PC-3 (cell line): ENCODE results near the gene TFEB. TPM values are rescaled to one million over a fixed set of nuclear protein-coding genes. Genes with fewer than 3 reads are reported as not detected.

Source experiments
- ATAC-seq: fragments of 200-7000 bp; cut with Tn5 transposase; 2 replicates; pipeline ENCODE4 v1.9.1; 2020; ENCODE audit warnings: mild to moderate bottlenecking, moderate library complexity
- BruUV-seq: library from RNA; stranded (reverse); fragments of 400-500 nt; replicated peaks from 2 replicates; lab custom pipeline; 2021; lab: Mats Ljungman, UMichigan
- CTCF ChIA-PET: fragments of 300-600 bp; sonication (Branson Sonifier 250); formaldehyde crosslinking; loops from one replicate; lab custom pipeline; 2022; ENCODE audit warnings: antibody characterized with exemption; lab: Charles Lee
- POLR2A ChIA-PET: fragments of 300-600 bp; sonication (Branson Sonifier 250); formaldehyde crosslinking; loops from one replicate; lab custom pipeline; 2022; ENCODE audit warnings: antibody characterized with exemption; ENCODE audit not compliant: unreplicated experiment; lab: Charles Lee
- DNase-seq: peaks from one replicate; pipeline ENCODE4 v3.0.0-alpha.2; 2015
- H2AFZ ChIP-seq: fragments of 300-600 bp; sonication (generic); 2 replicates; pipeline ENCODE4 v1.6.0; 2016; ENCODE audit warnings: antibody characterized with exemption, low read length
- H3F3A ChIP-seq: fragments of 300-600 bp; sonication (generic); one replicate; pipeline ENCODE4 v1.6.0; 2017; ENCODE audit warnings: antibody characterized with exemption, low read length, control low read depth, mild to moderate bottlenecking; ENCODE audit not compliant: unreplicated experiment
- H3K27ac ChIP-seq: fragments of 300-600 bp; sonication (generic); 2 replicates; pipeline ENCODE4 v1.5.1; 2016; ENCODE audit warnings: mild to moderate bottlenecking, low read length
- H3K27me3 ChIP-seq: fragments of 300-600 bp; sonication (generic); 2 replicates; pipeline ENCODE4 v1.6.1; 2016; ENCODE audit warnings: low read length, mixed read lengths
- H3K36me3 ChIP-seq: fragments of 300-600 bp; sonication (generic); 2 replicates; pipeline ENCODE4 v1.6.1; 2016; ENCODE audit warnings: low read depth, mixed run types, low read length, mixed read lengths
- H3K4me1 ChIP-seq: fragments of 300-600 bp; sonication (generic); 2 replicates; pipeline ENCODE4 v1.5.1; 2016; ENCODE audit warnings: low read length; ENCODE audit not compliant: insufficient read depth
- H3K4me2 ChIP-seq: fragments of 300-600 bp; sonication (generic); 2 replicates; pipeline ENCODE4 v1.6.0; 2016; ENCODE audit warnings: low read length
- H3K4me3 ChIP-seq: fragments of 300-600 bp; sonication (generic); 2 replicates; pipeline ENCODE4 v1.5.1; 2016; ENCODE audit warnings: mild to moderate bottlenecking, low read length, mixed read lengths
- H3K79me2 ChIP-seq: fragments of 300-600 bp; sonication (generic); 2 replicates; pipeline ENCODE4 v1.6.1; 2017; ENCODE audit warnings: low read length, mixed read lengths
- H3K9ac ChIP-seq: fragments of 300-600 bp; sonication (generic); 2 replicates; pipeline ENCODE4 v1.6.0; 2016; ENCODE audit warnings: mild to moderate bottlenecking, low read length
- H3K9me2 ChIP-seq: fragments of 300-600 bp; sonication (generic); replicated peaks from 2 replicates; pipeline ENCODE4 v1.6.1; 2016; ENCODE audit warnings: mixed run types, low read length, mixed read lengths
- H3K9me3 ChIP-seq: fragments of 300-600 bp; sonication (generic); 2 replicates; pipeline ENCODE4 v1.6.1; 2016; ENCODE audit warnings: low read length, mixed read lengths
- H4K20me1 ChIP-seq: fragments of 300-600 bp; sonication (generic); 2 replicates; pipeline ENCODE4 v1.6.1; 2016; ENCODE audit warnings: low read length, mixed read lengths
- EZH2 ChIP-seq: fragments of 300-600 bp; sonication (generic); IDR thresholded peaks from one replicate; pipeline ENCODE4 v1.6.1; 2017; ENCODE audit warnings: antibody characterized with exemption, mild to moderate bottlenecking, low read length; ENCODE audit not compliant: unreplicated experiment
- EZH2phosphoT487 ChIP-seq: fragments of 300-600 bp; sonication (generic); IDR thresholded peaks from 2 replicates; pipeline ENCODE4 v1.6.1; 2018; ENCODE audit warnings: mild to moderate bottlenecking, antibody characterized with exemption, low read length, borderline replicate concordance
- intact Hi-C: fragments of 100-400 bp; cut with micrococcal nuclease; formaldehyde crosslinking; loops from 2 replicates; pipeline ENCODE4 v1.9.0; 2023
- total RNA-seq: library from RNA; depleted of rRNA; stranded (reverse); fragments of >200 nt; gene quantifications from 2 replicates; pipeline ENCODE4 v1.2.3, GENCODE V29; 2014
- TF ChIP-seq, protein P1 (sequence below): fragments of 300-600 bp; sonication (generic); conservative IDR thresholded peaks from 2 replicates; pipeline ENCODE4 v1.5.1; 2017; ENCODE audit warnings: antibody characterized with exemption, low read depth, mild to moderate bottlenecking, low read length

The TFEB gene
- total RNA-seq, 1 experiment from 2014 or later = 4.2 TPM

DNA sequence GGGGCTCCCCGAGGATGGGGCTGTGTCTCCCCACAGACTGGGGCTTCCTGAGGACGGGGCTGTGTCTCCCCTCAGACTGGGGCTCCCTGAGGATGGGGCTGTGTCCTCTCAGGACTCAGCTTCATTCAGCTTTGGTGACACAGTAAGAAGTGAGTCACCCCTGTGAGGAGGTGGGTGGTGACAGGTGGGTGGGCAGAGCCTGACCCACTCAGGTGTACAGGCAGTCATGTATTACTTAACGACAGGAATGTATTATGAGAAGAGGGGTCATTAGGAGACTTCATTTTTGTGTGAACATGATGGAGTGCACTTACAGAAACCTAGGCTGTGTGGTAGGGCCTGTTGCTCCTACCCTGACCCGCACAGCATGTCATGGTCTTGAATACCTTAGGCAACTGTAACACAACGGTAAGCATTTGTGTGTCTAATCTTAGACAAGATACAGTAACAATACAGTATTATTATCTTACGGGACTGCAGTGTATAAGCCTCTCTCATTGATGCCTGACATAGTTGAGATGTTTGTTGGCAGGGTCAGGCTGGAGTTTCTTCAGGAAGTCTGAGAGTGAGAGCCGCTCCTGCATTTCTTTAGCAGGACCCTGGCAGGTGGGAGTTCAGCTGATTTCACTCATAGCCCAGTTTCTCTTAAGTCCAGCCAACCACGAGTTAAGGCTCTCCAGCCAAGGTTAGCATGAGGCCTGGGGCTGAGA lies 22.7 kb upstream of the TFEB start:
- TF ChIP-seq EZH2 (no peak), EZH2phosphoT487 (no peak)
- TF ChIP-seq, protein P1, sequence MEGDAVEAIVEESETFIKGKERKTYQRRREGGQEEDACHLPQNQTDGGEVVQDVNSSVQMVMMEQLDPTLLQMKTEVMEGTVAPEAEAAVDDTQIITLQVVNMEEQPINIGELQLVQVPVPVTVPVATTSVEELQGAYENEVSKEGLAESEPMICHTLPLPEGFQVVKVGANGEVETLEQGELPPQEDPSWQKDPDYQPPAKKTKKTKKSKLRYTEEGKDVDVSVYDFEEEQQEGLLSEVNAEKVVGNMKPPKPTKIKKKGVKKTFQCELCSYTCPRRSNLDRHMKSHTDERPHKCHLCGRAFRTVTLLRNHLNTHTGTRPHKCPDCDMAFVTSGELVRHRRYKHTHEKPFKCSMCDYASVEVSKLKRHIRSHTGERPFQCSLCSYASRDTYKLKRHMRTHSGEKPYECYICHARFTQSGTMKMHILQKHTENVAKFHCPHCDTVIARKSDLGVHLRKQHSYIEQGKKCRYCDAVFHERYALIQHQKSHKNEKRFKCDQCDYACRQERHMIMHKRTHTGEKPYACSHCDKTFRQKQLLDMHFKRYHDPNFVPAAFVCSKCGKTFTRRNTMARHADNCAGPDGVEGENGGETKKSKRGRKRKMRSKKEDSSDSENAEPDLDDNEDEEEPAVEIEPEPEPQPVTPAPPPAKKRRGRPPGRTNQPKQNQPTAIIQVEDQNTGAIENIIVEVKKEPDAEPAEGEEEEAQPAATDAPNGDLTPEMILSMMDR = no peak
- ChIA-PET CTCF (no interaction called here), POLR2A (no interaction called here)
- Histone ChIP-seq H3K4me1 (no peaks in the 10 kb centered on the region), H3K4me2 (no peak overlapping the region), H3K27ac (no peak overlapping the region), H3K9me2 (no peaks in the 10 kb centered on the region), H4K20me1 (no peaks in the 10 kb centered on the region), H3K36me3 (no peaks in the 10 kb centered on the region), H3K9ac (no peak overlapping the region), H3F3A (no peaks in the 10 kb centered on the region), H3K9me3 (no peaks in the 10 kb centered on the region), H3K27me3 (no peaks in the 10 kb centered on the region), H3K4me3 (no peak overlapping the region), H2AFZ (no peak overlapping the region), H3K79me2 (no peaks in the 10 kb centered on the region)
- no peak for ATAC-seq
- no peak for DNase-seq
- BruUV-seq = no TSS peak
- intact Hi-C loops = no loop called here

- ATAC-seq = no peak
Measured at GRCh38 chr6:41757271-41757670, 21.9 kb upstream of the TFEB start.

GRCh38 chr6:41756354-41756753 lies 20.9 kb upstream of the TFEB start:
- BruUV-seq = no TSS peak
- H3K4me3 ChIP-seq = no peak overlapping the region
- no peaks in the 10 kb centered on the region for H3K36me3 ChIP-seq
- H3K27me3 ChIP-seq = no peaks in the 10 kb centered on the region
- no peaks in the 10 kb centered on the region for H3F3A ChIP-seq
- ATAC-seq = no peak
- no peaks in the 10 kb centered on the region for H3K9me3 ChIP-seq
- H4K20me1 ChIP-seq = no peaks in the 10 kb centered on the region
- CTCF ChIA-PET = no interaction called here
- no peaks in the 10 kb centered on the region for H3K9me2 ChIP-seq
- intact Hi-C loops = no loop called here
- no peak overlapping the region for H3K4me2 ChIP-seq
- H3K27ac ChIP-seq = no peak overlapping the region
- no peaks in the 10 kb centered on the region for H3K79me2 ChIP-seq
- H3K9ac ChIP-seq = no peak overlapping the region
- no peak overlapping the region for H2AFZ ChIP-seq
- no peak for DNase-seq
- POLR2A ChIA-PET = no interaction called here
- H3K4me1 ChIP-seq = no peaks in the 10 kb centered on the region
- TF ChIP-seq EZH2 = no peak
- TF ChIP-seq, protein P1 = no peak
- TF ChIP-seq EZH2phosphoT487 = no peak

More at GRCh38 chr6:41757271-41757670, 21.9 kb upstream of the TFEB start:
- H3K4me1 ChIP-seq = no peaks in the 10 kb centered on the region
- no peaks in the 10 kb centered on the region for H3F3A ChIP-seq
- no peaks in the 10 kb centered on the region for H4K20me1 ChIP-seq
- no peaks in the 10 kb centered on the region for H3K27me3 ChIP-seq
- no peaks in the 10 kb centered on the region for H3K9me2 ChIP-seq
- TF ChIP-seq EZH2 = no peak
- TF ChIP-seq, protein P1 = no peak
- no peak for TF ChIP-seq EZH2phosphoT487
- POLR2A ChIA-PET = no interaction called here
- CTCF ChIA-PET = no interaction called here
- no peaks in the 10 kb centered on the region for H3K79me2 ChIP-seq
- no peaks in the 10 kb centered on the region for H3K9me3 ChIP-seq
- no peak overlapping the region for H3K4me2 ChIP-seq
- H3K36me3 ChIP-seq = no peaks in the 10 kb centered on the region
- H2AFZ ChIP-seq = no peak overlapping the region
- H3K27ac ChIP-seq = no peak overlapping the region
- H3K9ac ChIP-seq = no peak overlapping the region
- intact Hi-C loops = no loop called here
- no peak overlapping the region for H3K4me3 ChIP-seq
- no TSS peak for BruUV-seq
- no peak for DNase-seq
